Measurements from ENCODE around the gene ERC2.
A peak's percentile ranks its signal among the peaks of the same experiment; 100 is the strongest.

The ERC2 gene

DNA sequence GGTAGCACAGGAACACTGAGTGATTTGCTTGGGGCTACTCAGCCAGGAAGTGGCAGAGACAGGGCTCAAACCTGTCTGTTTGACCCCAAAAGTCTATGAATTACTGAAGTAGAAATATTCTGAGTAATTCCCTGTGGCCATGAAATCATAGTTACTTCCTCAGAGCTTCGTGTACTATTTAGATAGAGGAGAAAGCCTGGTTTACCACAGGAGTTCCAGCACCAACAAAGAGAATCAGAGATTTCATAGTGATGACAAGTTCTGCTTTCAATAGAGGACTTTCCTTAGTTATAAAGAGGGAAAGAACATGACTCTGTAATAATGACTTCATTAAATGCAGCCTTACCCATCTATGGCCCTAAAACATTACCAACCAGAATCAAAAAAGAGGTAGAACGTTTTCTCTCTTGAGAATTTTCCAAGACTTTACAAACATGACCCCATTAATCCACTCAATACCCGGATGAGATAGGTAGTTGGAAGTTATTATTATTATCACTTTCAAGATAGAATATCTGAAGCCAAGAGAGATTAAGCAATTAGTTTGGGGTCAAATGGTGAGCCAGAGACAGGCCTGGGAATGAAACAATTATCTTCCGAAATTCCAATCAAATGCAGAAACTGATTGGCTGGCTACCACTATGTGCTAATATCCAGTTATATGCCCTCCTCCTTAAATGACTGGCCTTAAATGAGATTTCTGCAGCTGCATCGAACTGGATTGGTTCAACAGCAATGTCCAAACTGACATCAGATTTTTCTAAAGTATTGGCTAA is 967.5 kb downstream of the ERC2 start:
- DNase-seq: no peak

- no peak for DNase-seq
Observed at GRCh38 chr3:55498520-55498919, 969.7 kb downstream of the ERC2 start.

GRCh38 chr3:55497250-55497649 is 971.0 kb downstream of the ERC2 start:
- DNase-seq: no peak

DNA sequence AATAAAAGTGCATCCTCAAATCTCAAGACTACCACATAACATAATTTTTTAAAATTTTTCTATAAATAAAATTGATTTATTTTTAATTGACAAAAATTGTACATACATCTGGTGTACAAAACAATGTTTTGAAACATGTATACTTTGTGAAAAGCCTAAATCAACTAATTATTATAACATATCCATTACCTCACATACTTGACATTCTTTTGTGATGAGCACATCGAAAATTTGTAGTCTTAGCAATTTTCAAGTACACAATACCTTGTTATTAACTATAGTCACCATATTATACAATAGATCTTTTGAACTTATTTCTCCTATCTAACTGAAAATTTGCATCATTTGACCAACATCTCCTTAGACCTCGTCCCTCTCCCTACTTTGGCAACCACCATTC is 973.3 kb downstream of the ERC2 start:
- DNase-seq: no peak

DNA sequence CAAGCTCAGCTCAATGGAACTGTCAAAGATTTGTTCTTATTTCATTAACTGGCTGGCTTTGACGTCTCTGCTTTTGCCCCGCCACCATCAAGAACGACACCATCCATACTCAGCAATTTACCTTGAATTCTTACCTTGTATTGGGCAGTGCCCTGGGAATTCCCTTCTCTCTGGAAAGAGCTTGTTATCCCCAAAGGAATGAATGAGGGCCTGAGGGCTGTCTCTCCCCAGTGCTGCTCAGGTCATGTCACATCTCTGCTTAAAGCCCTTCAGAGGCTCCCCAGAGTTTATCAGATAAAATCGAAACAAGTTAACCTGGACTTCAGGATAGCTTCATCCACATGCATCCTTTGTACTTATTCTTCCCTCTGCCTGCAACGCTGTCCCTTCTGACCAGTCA is 975.3 kb downstream of the ERC2 start:
- DNase-seq: no peak

DNA sequence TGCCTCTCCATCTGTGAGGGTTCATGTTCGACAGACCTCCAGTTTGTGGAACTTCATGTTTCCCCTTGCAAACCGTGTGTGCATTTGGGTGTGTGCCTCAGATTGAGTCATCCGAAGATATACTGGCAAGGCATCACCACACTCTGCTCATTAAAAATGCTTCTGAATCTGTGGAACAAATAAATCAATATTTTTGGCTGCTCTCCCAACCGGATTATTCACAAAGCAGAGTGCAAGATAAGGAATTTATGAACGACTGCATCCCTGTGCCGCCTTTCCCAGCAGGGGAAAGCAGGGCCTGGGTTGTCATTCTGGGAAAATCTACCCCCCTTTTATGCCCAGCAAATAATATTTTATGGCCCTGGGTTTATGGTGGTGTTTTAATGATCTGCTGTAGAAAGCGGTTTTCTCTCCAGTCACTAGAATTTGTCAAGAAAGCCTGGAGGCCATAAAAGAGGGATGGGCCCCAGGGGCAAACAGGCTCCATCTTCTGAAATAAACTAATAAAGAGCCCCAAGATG is 976.9 kb downstream of the ERC2 start:
- peak; percentile 89 for DNase-seq

GRCh38 chr3:55490276-55490913 is 977.9 kb downstream of the ERC2 start:
- no peak for DNase-seq

- DNase-seq: no peak
Observed at GRCh38 chr3:55489798-55490132, 978.5 kb downstream of the ERC2 start.

GRCh38 chr3:55488398-55489055 is 979.7 kb downstream of the ERC2 start:
- peak; percentile 60 for DNase-seq

DNA sequence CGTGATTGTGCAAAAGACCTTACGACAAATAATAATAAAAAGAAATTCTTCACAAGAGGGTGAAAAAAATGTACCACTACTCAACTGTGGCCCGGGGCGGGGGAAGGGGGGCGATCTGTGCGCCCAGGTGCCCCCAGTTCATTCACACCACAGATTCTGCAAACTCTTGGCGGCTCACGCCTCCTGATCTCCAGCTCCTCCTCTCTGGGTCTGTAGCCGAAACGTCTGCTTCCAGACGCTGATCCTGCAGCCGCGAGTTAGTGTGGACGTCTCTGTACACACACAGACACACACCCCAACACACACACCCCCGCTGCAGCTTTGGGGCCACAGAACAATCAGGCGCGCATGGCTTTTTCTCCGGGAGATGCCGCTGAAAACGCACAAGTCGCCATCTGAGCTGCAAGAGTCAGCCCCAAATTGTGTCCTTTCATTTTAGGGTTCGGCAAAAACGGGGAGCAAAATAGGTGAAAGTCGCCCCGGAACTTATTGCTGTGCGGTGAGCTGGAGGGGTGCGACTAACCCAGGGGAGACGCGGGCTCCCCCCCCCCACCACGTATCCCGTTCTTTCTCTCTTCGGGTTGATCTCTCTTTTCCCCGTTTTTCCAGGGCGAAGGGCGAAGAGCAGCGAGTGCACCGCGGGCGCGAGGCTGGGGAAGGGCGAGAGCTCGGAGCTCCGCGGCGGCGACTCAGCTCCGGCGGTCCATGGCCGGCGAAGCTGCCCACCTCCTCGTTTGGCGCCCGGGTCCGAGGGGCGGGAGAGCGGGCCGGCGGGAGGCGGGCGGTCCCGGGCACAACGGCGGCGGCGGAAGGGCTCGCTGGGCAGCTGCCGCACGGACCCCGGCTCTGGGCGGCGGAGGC is 980.7 kb downstream of the ERC2 start:
- DNase-seq: peak; percentile 75

GRCh38 chr3:55486857-55487380 is 981.3 kb downstream of the ERC2 start, which contains the start of gene WNT5A:
Gene WNT5A (minus strand): TSS chr3:55487306. CDS start chr3:55486985, 321 bp downstream.
- DNase-seq: peak; percentile 64

GRCh38 chr3:55486101-55486856 is 982.0 kb downstream of the ERC2 start:
- peak; percentile 65 for DNase-seq

DNA sequence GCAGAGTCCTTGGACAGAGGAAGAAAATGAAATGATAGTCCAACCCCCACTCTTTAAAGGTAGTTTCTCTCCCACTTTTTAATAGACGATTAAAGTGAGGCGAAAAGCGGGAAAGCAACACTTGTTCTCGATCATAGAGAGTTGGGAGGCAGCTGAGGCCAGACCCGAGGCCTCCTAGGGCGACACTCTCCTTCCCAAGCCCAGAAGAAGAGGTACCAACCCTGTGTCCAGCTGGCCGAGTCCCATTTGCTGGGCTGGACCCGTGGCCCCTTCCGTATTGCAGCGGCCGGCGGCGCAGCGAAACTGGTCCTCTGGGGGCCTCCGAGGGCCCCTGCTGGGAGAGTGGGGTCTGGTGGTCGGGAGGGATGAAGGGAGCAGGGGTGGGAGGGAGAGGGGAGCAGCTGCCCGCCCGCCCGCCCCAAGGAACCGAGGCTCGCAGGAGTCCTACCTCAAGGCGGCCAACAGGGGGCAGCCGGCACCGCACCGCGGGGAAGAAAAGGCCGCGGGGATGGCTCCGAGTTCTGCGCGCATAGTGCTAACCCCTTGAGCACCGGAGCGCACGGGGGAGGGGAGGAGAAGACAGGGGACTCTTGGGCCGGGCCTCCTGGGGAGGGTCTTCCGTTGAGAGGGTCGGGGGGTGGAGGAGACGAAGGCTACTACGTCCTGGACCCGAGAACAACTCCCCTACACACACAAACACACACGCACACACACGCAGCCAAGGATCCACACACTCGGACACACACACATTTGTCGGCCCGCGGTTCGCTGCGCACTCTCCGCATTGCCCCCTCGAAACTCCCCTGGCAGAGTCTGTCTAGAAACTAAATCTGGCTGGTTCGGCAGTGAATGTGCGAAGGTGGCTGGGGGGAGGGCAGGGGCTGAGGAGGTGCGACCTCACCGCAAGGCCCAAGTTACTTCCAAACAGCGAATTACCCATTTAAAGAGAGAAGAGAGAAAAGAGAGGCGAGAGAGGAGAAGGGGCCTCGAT is 983.2 kb downstream of the ERC2 start:
- peak; percentile 57 for DNase-seq

- DNase-seq: no peak
Observed at GRCh38 chr3:55484191-55484689, 984.0 kb downstream of the ERC2 start.

- DNase-seq: no peak
Observed at GRCh38 chr3:55483196-55484095, 984.8 kb downstream of the ERC2 start.

GRCh38 chr3:55482496-55483195 is 985.6 kb downstream of the ERC2 start:
- DNase-seq: no peak

DNA sequence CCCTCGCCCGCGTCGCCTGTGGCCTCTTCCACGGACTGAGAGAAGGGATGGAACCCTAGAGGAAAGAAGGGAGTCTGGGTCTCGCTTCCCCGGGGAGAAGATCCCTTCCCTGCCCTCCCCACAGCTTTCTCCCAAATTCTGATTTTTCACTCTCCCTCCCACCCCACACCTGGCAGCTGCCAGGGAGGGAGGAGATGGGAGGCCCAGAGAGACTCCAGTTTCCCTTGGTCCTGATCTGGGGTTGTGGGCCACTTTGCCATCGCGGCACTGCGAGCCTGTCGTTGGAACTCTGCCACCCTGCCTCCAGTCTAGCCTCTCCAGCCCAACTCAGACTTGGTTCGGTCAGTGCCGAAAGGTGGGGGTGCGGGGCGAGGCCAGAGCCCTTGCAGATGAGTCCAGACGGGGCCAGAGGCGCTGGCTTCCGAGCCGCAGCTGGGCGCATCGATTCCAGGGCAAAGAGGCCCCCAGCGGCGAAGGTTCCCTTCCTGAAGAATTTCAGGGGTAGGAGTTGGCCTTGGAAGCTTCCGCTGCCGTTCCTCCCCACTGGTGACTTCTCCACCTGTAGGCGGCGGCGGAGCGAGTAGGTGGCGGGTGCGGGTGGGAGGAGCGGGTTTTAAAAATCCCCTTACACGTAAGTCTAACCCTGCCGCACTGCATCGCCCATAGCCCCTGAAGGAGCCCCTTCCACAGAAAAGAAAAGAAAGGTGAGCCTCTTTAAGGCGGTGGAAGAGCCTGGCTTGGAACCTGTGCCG is 986.3 kb downstream of the ERC2 start:
- no peak for DNase-seq

Measured in NCI-H226 (cell line).